Posterior cingulate gyrus (tissue), 11 donors: ENCODE measurements around the gene PRR5.
"Not testable (repeated sequence)": the region's sequence is repeated elsewhere in the genome, so short reads cannot be mapped to it uniquely, and the experiment has no call there.

ENCODE experiments used
- DNase-seq, 10 donors: peaks; one replicate each; pipeline versions ENCODE4 v3.0.0 to v3.0.0-alpha.2; 2020 to 2021; ENCODE audit warnings: mixed read lengths in 3 of 10
- intact Hi-C: fragments of 100-400 bp; cut with DNase I; formaldehyde crosslinking; loops from one replicate; pipeline ENCODE4 v1.15.1; 2023

PRR5 gene, protein sequence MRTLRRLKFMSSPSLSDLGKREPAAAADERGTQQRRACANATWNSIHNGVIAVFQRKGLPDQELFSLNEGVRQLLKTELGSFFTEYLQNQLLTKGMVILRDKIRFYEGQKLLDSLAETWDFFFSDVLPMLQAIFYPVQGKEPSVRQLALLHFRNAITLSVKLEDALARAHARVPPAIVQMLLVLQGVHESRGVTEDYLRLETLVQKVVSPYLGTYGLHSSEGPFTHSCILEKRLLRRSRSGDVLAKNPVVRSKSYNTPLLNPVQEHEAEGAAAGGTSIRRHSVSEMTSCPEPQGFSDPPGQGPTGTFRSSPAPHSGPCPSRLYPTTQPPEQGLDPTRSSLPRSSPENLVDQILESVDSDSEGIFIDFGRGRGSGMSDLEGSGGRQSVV

DNA sequence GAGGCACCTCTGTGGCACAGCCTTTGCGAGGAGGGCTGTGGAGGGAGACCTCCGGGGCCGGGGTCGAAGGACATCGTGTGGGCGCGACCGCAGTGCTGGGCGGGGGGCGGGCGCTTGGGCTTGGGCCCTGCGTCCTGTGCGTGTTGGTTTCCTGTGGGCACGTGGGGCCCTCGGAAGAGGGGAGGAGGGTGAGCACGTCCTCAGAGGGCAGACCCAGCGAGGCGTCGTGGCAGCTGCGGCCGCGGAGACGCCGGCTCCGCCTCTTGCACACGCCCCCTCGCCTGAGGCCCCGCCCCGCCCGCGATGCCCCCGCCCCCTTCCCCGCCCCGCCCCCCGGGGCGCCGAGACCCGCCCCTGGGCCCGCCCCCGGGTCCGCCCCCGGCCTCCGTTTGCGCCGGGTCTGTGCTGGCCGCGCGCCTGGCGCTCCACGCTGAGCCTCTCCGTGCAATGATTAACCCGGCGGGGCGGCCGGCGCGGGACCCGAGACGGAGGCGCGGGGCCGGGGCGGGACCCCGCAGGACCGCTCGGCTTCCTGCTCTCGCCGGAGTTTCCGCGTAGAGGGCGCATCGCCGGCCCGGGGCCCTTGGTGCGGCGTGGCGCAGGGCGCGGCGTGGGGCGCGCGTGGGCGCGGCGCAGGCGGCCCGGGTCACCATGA, at the start of gene PRR5:
TSS of gene PRR5 (plus strand) at position 381 of the 655 bp plus-strand sequence. CDS start at position 652, 271 bp downstream.
- intact Hi-C loops, result no loop called here
- DNase-seq, result peak in 5 of 10 donors; percentile 16 to 90 (median 35)

DNA sequence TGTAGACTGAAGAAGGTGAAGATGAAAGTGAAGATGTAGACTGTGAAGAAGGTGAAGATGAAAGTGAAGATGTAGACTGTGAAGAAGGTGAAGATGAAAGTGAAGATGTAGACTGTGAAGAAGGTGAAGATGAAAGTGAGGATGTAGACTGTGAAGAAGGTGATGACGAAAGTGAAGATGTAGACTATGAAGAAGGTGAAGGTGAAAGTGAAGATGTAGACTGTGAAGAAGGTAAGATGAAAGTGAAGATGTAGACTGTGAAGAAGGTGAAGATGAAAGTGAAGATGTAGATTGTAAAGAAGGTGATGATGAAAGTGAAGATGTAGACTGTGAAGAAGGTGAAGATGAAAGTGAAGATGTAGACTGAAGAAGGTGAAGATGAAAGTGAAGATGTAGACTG, 49.1 kb upstream of the PRR5 start:
- intact Hi-C loops, DNase-seq: not testable (repeated sequence)

DNA sequence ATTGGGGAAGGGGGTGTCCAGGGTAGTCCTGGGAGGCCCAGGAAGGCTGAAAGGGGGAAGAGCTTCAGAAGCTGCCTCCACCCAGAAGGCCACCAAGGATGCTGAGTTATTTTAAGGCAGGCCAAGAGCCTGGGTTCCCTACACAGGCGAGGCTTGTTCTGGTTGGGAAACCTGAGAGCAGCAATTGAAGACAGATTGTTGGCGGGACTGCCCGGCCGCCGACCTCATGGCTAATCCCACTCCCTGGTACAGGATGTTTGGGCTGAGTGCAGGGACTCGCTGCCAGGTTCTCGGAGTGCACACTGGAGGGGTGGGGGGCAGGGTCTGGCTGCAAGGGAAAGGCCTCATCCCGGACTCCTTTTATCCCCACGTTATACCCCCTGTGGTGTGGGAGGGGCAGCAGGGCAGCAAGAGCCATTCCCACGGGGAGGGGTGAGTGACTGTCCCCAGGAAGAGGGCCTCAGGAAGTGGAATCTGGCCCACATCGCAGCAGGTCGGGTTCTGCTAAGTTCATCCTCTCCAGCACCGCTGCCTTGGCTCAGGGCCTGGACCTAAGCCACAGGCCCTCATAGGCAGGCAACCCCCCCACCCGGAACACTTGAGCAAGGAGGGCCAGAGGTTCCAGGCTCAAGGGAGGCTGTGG, 43.6 kb upstream of the PRR5 start:
- DNase-seq, result peak in 6 of 10 donors; percentile 26 to 88 (median 69)
- intact Hi-C loops, result no loop called here

DNA sequence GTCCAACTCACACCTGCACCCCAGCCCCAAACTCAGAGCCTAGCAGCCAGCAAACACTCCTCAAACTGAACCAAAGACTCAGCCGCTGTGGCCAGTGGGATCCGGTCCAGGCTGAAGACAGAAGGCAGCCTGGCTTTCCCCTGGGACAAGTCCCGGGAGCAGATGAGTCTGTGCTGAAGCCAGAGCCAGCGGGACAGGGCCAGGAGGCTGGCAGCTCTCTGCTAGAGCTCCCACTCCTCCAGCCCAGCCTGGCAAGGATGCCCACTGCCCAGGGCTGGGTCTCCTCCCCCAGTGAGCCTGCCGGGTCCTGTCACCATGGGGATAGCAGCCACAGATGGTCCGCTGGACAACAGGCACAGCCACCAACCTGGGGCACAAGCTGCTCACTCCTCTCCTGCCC, 42.9 kb upstream of the PRR5 start:
- intact Hi-C loops, result no loop called here
- peak in 6 of 10 donors; percentile 23 to 84 (median 66) for DNase-seq

DNA sequence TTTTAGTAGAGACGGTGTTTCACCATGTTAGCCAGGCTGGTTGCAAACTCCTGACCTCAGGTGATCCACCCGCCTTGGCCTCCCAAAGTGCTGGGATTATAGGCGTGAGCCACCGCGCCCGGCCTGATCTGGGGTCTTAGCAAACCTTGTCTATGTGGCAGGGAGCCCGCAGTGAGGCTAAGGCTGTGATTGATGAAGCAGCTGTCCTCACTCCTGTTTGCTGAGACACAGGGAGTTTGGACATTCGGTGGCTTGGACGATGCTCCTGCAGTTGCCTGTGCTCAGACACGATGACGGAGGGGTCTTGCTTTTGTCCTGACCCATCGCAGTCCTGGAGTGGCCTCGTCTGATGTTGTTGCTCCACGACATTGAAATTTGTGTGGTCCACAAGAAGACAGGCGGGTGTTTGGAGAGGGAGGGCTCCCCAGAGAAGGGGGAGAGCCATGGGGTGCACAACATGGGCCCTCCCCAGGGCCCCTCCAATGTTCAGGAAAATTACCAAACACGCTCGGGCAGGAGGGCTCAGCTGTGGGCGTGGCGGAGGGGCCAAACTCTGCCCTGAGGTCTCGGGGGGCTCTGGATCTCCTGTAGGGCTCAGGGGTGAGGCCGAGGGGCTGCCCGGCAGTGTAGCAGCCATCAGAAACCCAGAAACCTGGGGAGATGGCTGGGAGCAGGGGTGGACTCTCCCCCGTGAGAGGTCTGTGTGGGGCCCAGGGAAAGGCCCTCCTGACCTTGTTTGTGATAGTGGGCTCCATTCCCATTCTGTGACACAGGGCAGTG, 41.8 kb upstream of the PRR5 start:
- intact Hi-C loops, result no loop called here
- peak in 3 of 10 donors; percentile 39 to 67 (median 48) for DNase-seq

DNA sequence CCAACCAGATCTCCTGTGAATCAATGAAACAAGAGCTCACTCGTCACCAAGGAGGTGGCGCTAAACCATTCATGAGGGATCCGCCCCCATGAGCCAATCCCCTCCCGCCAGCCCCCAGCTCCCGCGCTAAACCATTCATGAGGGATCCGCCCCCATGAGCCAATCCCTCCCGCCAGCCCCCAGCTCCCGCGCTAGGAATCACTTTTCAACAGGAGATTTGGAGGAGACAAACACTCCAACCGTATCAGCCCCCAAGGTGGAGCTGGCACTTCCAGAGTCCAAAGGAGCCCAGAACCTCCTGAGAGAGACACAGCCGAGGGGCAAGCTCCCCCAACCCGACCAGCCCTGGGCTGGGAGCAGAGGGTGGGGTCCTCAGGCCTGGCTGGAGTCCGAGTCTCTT, 40.9 kb upstream of the PRR5 start:
- DNase-seq, result peak in 3 of 10 donors; percentile 27 to 64 (median 34)
- intact Hi-C loops, result no loop called here

DNA sequence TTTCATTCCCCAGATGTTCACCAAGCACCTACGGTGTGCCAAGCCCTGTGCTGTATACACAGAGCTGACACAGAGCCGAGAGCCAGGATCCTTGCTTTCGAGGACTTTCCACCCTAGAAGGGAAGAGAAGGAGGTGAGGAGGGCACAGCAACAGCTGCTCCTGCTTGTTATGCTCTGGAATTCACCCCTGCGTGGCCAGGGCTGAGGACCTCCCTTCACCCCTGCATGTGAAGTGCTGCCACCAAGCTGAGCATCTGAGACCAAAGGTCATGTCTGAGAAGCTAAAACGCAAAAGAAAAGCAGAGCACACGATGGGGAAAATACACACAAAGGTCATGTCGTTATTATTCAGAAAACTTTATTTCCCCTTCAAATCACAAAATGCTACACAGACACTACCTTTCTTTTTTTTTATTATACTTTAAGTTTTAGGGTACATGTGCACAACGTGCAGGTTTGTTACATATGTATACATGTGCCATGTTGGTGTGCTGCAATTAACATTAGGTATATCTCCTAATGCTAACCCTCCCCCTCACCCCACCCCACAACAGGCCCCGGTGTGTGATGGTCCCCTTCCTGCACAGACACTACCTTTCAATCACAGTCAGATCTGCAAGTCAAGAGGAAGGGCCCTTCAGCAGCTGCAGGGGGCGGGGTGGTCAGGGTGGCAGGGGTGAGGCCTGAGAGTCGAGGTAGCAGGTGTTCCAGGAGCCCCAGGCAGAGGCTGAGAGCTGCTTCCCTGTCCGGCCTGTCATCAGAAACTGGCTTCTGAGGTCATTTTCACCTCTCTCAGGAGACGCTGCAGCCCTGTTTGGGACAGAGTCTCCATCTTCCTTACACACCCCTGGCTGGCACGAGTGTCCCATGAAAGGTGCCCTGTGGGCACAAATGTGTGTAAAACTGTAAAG, 40.1 kb upstream of the PRR5 start:
- intact Hi-C loops, result no loop called here
- peak in 3 of 10 donors; percentile 15 to 52 (median 20) for DNase-seq

DNA sequence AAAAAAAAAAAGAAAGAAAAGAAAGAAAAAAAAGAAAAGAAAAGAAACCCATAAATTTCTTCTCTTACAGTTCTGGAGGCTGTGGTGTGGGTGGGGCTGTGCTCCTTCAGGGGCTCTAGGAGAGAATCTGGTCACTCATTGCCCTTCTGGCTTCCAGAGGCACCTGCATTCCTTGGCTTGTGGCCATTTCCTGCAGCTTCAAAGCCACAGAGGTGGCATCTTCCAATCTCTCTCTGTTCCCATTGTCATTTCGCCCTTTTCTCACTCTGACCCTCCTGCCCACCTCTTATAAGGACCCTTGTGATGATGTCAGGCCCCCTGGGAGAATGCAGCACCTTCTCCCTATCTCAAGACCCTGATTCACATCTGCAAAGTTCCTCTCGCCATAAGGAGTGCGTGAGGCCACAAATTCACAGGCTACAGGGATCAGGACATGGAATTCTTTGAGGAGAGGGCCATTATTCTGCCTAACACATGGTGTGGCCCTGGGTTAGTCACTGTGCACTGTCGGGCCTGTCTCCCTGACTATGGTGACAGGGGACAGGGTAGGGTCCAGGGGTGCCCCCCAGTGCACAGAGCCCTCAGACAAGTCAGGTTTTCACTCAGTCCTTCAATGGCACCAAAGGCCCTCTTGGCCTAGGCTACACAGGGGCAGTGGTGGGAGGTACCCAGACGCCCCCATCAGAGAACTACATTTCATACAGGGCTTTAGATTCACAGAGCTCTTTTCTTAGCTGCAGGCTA, 38.6 kb upstream of the PRR5 start:
- DNase-seq, result peak in 3 of 10 donors; percentile 20 to 26 (median 24)
- intact Hi-C loops, result no loop called here

DNA sequence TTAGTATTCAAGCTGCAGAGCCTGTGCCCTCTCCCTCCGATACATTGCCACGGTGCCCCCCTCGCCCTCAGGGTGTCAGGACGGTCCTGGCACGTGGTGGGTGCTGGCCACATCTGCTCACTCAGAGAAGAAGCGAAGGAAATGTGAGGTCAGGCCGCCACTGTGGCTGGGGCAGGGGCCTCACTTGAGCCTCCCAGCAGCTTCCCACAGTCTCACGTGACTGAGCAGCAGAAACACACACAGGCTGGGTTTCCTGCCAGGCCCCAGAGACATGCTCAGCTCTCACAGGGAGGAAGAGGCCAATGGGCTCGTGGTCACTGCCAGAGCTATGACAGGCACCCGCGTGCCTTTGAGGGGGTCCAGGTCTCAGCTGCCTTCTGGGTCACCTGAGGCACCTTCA, 37.9 kb upstream of the PRR5 start:
- DNase-seq, result peak in 7 of 10 donors; percentile 36 to 92 (median 59)
- intact Hi-C loops, result no loop called here

DNA sequence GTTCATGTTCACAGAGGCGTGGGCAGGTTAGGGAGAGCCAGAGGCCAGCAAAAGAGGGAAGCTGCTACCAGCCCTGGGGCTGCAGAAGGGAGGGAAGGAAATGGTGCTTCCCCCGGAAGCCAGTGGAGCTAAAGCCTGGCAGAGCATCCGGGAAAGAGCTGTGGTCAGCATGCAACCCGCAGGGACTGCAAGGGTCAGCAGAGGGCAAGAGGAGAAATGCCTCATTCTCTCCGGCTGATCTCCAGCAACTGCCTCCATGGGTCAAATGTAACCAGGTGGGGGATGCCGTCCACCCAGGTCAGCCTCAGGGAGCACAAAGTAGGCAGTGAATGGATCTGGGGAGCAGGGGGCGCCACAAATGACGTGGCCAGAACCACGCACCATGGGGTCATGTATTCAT, 36.9 kb upstream of the PRR5 start:
- intact Hi-C loops, result no loop called here
- peak in 4 of 10 donors; percentile 27 to 88 (median 72) for DNase-seq

DNA sequence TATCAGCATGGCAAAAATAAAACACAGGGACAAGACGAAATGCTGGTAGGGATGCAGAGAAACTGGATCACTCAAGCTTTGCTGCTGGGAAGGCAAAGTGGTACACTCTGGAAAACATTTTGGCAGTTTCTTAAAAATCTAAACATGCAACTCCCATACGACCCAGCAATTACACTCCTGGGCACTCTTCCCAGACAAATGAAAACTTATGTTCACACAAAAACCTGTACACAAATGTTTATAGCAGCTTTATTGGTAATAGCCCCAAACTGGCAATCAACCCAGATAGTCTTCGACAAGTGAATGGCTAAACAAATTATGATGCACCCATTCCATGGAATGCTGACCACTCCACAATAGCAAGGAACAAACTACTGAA, 35.8 kb upstream of the PRR5 start:
- intact Hi-C loops, result no loop called here
- DNase-seq, result peak in 2 of 10 donors; percentile 5 to 16

DNA sequence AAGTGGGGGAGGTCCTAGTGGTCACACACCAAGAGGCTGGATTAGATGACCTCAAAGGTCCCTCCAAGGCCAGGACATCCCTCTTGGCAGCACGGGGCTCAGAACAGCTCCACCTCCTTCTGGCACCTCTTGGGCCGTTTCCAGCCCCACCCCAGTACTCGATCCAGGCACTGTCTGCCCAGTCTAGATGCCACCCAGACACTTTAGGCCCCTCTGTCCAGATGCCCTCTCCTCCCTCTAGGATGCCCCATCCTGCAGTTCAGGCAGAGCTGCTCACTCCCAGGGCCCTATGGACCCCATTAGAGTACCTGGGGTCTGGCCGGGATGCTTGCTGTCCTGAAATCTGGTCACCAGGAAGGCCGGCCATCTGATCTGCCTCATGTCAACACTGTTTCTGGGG, 34.7 kb upstream of the PRR5 start:
- DNase-seq, result peak in 3 of 10 donors; percentile 24 to 47 (median 32)
- intact Hi-C loops, result no loop called here

DNA sequence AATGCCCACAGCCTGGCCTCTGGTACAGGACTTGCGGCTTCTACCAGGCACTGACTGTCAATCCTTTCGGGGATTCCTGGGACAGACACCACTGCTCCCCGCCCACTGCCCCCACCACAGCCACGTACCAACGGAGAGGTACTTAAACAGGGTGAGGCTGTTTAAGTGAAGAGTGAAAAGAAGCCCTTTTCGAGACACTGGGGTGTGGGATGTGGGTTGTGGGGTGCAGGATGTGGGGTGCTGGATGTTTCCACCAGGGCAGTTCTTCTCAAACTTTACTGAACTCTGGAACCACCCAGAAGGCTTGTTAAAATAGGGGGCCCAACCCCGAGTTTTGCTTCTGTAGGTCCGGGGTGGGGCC, 34.2 kb upstream of the PRR5 start:
- DNase-seq, result peak in 3 of 10 donors; percentile 55 to 70 (median 63)
- intact Hi-C loops, result no loop called here

DNA sequence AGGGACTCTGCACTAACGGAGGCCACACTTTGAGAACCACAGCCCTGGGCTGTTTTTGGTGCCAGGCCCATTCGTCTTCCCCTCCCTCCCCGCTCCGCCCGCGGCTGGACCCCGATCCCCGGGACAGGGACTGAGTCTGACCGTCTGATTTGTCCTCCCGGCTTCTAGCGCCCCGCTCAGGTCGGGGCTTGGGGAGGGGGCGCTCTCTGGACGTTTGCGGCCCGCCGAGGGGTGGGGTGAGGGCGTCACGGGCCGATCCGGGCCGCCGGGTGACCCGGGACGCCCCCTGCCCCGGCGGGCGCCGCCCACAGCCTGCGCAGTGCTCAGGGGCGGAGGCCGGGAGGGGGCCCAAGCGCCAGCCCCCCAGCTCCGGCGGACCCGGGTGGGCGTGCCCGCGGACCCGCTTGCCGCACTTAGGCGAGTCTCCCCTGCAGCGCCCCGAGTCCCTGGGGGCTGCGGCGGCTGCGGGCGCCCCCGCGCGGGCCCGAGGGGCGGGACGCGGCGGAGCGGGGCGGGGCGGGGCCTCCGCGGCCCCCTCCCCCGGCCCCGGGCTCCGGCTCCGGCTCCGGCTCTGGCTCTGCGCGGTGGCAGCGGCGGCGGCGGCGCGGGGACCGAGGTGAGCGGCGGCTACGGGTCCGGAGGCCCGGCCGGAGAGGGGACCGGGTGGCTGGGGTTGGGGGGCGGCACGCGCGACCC, 33.7 kb upstream of the PRR5 start:
- peak in 3 of 10 donors; percentile 70 to 81 (median 71) for DNase-seq
- intact Hi-C loops, result no loop called here

DNA sequence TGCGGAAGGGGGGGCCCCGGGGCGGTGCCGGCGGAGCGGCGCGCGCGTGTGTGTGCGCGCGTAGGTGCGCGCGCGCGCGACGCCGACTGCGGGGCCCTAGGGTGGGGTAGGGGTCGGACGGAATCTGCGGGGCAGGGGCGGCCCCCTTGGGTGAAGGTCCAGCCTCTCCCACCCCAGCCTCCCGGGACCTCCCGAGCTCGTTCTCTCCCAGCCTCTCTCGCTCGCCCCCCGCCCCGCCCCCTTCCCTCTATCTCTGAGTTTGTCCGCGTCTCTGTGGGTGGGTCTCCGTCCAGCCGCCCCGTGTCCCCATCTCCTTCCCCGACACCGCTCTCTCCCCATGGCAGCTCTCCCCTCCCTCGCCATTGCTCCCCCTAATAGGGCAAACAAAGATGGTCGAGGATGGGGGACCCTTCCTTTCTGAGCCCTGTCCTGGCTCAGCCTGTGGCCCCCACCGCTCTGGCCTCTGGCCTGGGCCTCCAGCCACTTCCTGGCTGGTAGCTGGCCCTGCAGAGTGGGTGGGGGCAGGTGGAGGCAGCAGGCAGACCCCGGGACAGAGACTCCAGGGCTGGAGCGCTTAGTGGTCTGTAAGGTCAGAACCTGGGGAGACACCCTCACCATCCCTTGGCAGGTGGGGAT, 33.0 kb upstream of the PRR5 start:
- DNase-seq, result peak in 2 of 10 donors; percentile 43 to 61
- intact Hi-C loops, result no loop called here

DNA sequence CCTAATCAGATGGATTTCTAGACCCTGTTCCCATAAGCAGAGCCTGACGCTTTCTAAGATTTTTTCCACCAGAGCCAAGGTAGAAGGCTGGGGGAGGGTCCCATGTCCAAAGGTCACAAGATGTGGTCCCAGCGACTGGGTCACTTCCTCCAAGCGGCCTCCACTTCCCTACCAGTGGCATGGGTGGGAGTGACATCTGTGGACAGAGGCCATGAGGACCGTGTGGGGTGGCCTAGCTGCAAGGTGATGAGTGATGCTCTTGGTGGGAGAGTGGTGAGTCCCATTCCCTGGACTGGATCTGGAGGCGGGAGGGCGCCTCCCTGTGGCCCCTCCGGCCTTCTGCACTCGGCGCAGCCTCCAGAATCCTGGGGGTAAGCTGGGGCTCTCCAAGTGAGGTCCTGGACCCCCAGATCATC, 32.4 kb upstream of the PRR5 start:
- intact Hi-C loops, result no loop called here
- peak in 2 of 10 donors; percentile 59 to 68 for DNase-seq

DNA sequence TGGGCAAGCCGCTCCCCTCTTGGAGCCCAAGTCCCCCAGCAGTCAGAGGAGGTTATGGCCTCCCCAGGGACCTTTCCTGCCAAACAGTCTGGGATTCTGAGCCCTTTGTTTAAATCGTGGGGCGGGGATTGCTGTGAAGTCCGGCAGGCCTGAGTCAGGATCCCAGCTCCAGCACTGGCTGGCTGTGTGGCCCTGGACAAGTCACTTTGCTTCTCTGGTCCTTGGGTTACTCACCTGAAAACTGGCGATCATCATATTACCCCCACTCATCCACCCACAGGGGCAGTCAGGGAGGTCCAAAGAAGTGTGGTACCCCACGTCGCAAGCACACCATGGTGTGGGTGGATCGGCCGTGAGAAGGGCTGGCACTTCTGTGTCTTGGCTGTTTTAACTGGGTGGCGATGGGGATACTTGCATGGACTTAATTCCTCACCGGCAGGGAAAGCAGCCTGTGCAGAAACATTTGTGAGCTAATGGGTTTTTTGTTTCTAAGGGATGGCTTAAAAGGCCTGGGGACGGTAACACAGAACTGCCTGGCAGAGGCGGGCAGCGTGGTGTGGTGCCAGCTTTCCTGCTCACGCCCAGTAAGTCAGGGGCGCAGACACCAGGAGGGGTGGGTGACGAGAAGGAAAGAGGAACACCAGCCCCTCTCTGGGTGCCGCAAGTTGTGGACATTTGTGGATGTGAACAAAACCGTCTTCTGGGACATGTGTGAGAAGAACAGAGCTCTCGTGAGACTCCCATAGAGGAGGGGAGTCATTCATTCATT, 31.6 kb upstream of the PRR5 start:
- peak in 2 of 10 donors; percentile 58 to 83 for DNase-seq
- intact Hi-C loops, result no loop called here
